K562 (cell line): Measurements from ENCODE around the gene CD40. TPM values are rescaled to one million over a fixed set of nuclear protein-coding genes. Genes with fewer than 3 reads are reported as not detected.

Source experiments
- ATF2 ChIP-seq: sonication (generic); formaldehyde crosslinking; IDR thresholded peaks from 2 replicates; pipeline ENCODE4 v1.8.1; 2022; ENCODE audit warnings: missing genetic modification reagents
- ATF4 ChIP-seq: fragments of 450-650 bp; formaldehyde crosslinking; IDR thresholded peaks from 2 replicates; pipeline ENCODE4 v1.4.0; 2022; ENCODE audit warnings: mild to moderate bottlenecking, moderate library complexity
- BCOR ChIP-seq: fragments of 450-650 bp; IDR thresholded peaks from 2 replicates; pipeline ENCODE4 v1.6.1; 2016
- CBX1 ChIP-seq: sonication (generic); IDR thresholded peaks from 2 replicates; pipeline ENCODE4 v1.6.1; 2016; ENCODE audit warnings: antibody characterized with exemption, low read depth, mild to moderate bottlenecking
- E2F3 ChIP-seq: fragments of 250-450 bp; sonication (Bioruptor Pico); IDR thresholded peaks from 2 replicates; pipeline ENCODE4 v1.4.0; 2020; ENCODE audit warnings: mild to moderate bottlenecking
- KLF16 ChIP-seq: IDR thresholded peaks from 2 replicates; pipeline ENCODE4 v1.6.1; 2016; ENCODE audit warnings: antibody characterized with exemption
- MCM3 ChIP-seq: fragments of 450-650 bp; IDR thresholded peaks from 2 replicates; pipeline ENCODE4 v1.6.1; 2016
- MED1 ChIP-seq: sonication (generic); formaldehyde crosslinking; IDR thresholded peaks from 2 replicates; pipeline ENCODE4 v1.8.1; 2023; ENCODE audit warnings: missing genetic modification reagents, borderline replicate concordance
- MLLT1 ChIP-seq, 2 experiments: fragments of 450-650 bp; IDR thresholded peaks; 2 replicates each; pipeline ENCODE4 v1.6.1; 2016
- PHF20 ChIP-seq: fragments of 450-650 bp; IDR thresholded peaks from 2 replicates; pipeline ENCODE4 v1.6.1; 2018; ENCODE audit not compliant: partially characterized antibody
- RREB1 ChIP-seq: fragments of 250-450 bp; sonication (Bioruptor Pico); IDR thresholded peaks from 2 replicates; pipeline ENCODE4 v1.4.0; 2020
- SPI1 ChIP-seq: IDR thresholded peaks from 2 replicates; pipeline ENCODE4 v1.6.1; 2011; ENCODE audit warnings: low read depth, low read length, control low read depth, borderline replicate concordance
- TCF7 ChIP-seq: sonication (generic); IDR thresholded peaks from 2 replicates; pipeline ENCODE4 v1.6.1; 2016; ENCODE audit warnings: antibody characterized with exemption, borderline replicate concordance
- THAP7 ChIP-seq: fragments of 250-450 bp; sonication (Bioruptor Pico); IDR thresholded peaks from 2 replicates; pipeline ENCODE4 v1.5.0; 2021
- ZZZ3 ChIP-seq: fragments of 450-650 bp; IDR thresholded peaks from 2 replicates; pipeline ENCODE4 v1.6.1; 2016; ENCODE audit warnings: antibody characterized with exemption, mild to moderate bottlenecking, moderate library complexity
- polyA plus RNA-seq, 8 experiments: library from polyadenylated mRNA; depleted of rRNA in 4 of 8; stranded (reverse) in 5 of 8; unstranded in 3 of 8; fragments of >200 nt; fragmentation: Nextera tagmentation in 2 of 8; fragmentation: Illumina TruSeq in 1 of 8; extraction: Ambion mirVana in 2 of 8; extraction: Trizol in 1 of 8; gene quantifications; 2 replicates each; pipeline versions ENCODE4 v1.2.1 to v1.2.3, GENCODE V29; 2011 to 2014; ENCODE audit warnings: inconsistent platforms in 1 of 8, missing spikeins in 1 of 8
- total RNA-seq, 7 experiments: library from RNA; depleted of rRNA in 6 of 7; stranded (reverse); fragments of >200 nt in 6 of 7; fragmentation: Illumina TruSeq in 2 of 7; extraction: Trizol in 2 of 7; gene quantifications; 2 replicates each; pipeline versions ENCODE4 v1.2.1 to v1.2.3, GENCODE V29; 2011 to 2021; ENCODE audit warnings: low replicate concordance in 1 of 7

The CD40 gene
- total and polyA plus RNA-seq, 9 of the 15 experiments (the other 6 are each of a cell fraction or from before 2014, with no cell fraction given), result 0.76 to 3.7 (median 1.6) TPM

GRCh38 chr20:46089167-46089416 is 29.0 kb upstream of the CD40 start (continued):
- TF ChIP-seq ATF2 (CRISPR knock-in tag) (0 out of 2 replicates have a peak, but pooled peaks have one; percentile 15), TCF7 (no peak), MLLT1 (IDR thresholded peaks at IDR 0.05) (peak in 1 of 2 experiments; percentile 65; a peak in 1 of 4 replicates), E2F3 (CRISPR knock-in tag) (no peak), ATF4 (CRISPR knock-in tag) (no peak), PHF20 (no peak), MED1 (CRISPR knock-in tag) (no peak), KLF16 (no peak), BCOR (peak; percentile 63; the same call in 1 of the 2 replicates), CBX1 (no peak), ZZZ3 (no peak), MCM3 (no peak), THAP7 (CRISPR knock-in tag) (no peak), SPI1 (0 out of 2 replicates have a peak, but pooled peaks have one; percentile 14), RREB1 (CRISPR knock-in tag) (0 out of 2 replicates have a peak, but pooled peaks have one; percentile 14)
